Spleen (tissue), 11 donors: Measurements from ENCODE around the gene RPL4. TPM values are rescaled to one million over a fixed set of nuclear protein-coding genes. Genes with fewer than 3 reads are reported as not detected.
"Not testable (repeated sequence)": the region's sequence is repeated elsewhere in the genome, so short reads cannot be mapped to it uniquely, and the experiment has no call there.

ENCODE experiments used
- DNase-seq: peaks from one replicate; pipeline ENCODE4 v3.0.0-alpha.2; 2020
- H3K27ac ChIP-seq, 8 donors: fragments of 200-600 bp; sonication (generic) in 7 of 8; 1 replicate in 4 of 8; 2 replicates in 4 of 8; pipeline versions ENCODE4 v1.5.0 to v1.8.0; 2016 to 2021; ENCODE audit warnings: inconsistent platforms in 4 of 8, mild to moderate bottlenecking in 4 of 8, moderate library complexity in 1 of 8
- H3K27me3 ChIP-seq, 7 donors: fragments of 200-600 bp; sonication (generic) in 6 of 7; replicated peaks in 1 of 7; 1 replicate in 4 of 7; 2 replicates in 3 of 7; pipeline versions ENCODE4 v1.5.0 to v1.8.0; 2016 to 2021; ENCODE audit warnings: inconsistent platforms in 3 of 7, mild to moderate bottlenecking in 1 of 7
- H3K36me3 ChIP-seq, 6 donors: fragments of 200-600 bp; sonication (generic) in 5 of 6; 1 replicate in 4 of 6; 2 replicates in 2 of 6; pipeline versions ENCODE4 v1.5.0 to v1.8.0; 2016 to 2021; ENCODE audit warnings: inconsistent platforms in 2 of 6
- H3K4me1 ChIP-seq, 6 donors: fragments of 200-600 bp; sonication (generic) in 5 of 6; 1 replicate in 3 of 6; 2 replicates in 3 of 6; pipeline versions ENCODE4 v1.5.0 to v1.8.0; 2016 to 2021; ENCODE audit warnings: inconsistent platforms in 3 of 6
- H3K4me3 ChIP-seq, 8 donors: fragments of 200-600 bp; sonication (generic) in 7 of 8; 1 replicate in 4 of 8; 2 replicates in 4 of 8; pipeline versions ENCODE4 v1.5.0 to v1.8.0; 2016 to 2021; ENCODE audit warnings: inconsistent platforms in 4 of 8, mild to moderate bottlenecking in 4 of 8, moderate library complexity in 2 of 8
- H3K9me3 ChIP-seq, 8 donors: fragments of 200-600 bp; sonication (generic) in 7 of 8; 1 replicate in 4 of 8; 2 replicates in 4 of 8; pipeline versions ENCODE4 v1.5.0 to v1.8.0; 2016 to 2021; ENCODE audit warnings: inconsistent platforms in 4 of 8
- CTCF ChIP-seq, 11 experiments: fragments of 200-600 bp in 7 of 11; fragments of 450-650 bp in 4 of 11; sonication (generic) in 4 of 11; IDR thresholded peaks in 8 of 11; conservative IDR thresholded peaks in 3 of 11; 1 replicate in 7 of 11; 2 replicates in 4 of 11; pipeline versions ENCODE4 v1.4.0 to v1.8.0; 2016 to 2021; ENCODE audit warnings: antibody characterized with exemption in 11 of 11, inconsistent platforms in 4 of 11, mild to moderate bottlenecking in 1 of 11
- POLR2A ChIP-seq, 3 donors: fragments of 450-650 bp; IDR thresholded peaks; one replicate each; pipeline ENCODE4 v1.5.1; 2017; ENCODE audit warnings: antibody characterized with exemption in 3 of 3, mild to moderate bottlenecking in 1 of 3
- POLR2AphosphoS5 ChIP-seq, 3 donors: sonication (generic); formaldehyde crosslinking; IDR thresholded peaks; one replicate each; pipeline ENCODE4 v1.5.1; 2017; ENCODE audit warnings: antibody characterized with exemption in 3 of 3
- whole genome bisulfite sequencing, 5 donors: extraction: QIAGEN DNeasy Blood & Tissue Kit in 3 of 5; methylation state at CpG; one replicate each; pipeline versions ENCODE4 v1.1.5 to v1.1.7; 2013 to 2018; 5-methylcytosine and 5-hydroxymethylcytosine counted together
- intact Hi-C: fragments of 100-400 bp; cut with DNase I; formaldehyde crosslinking; loops from one replicate; pipeline ENCODE4 v1.15.0; 2023; ENCODE audit warnings: low total_unique reads
- polyA plus RNA-seq, 3 donors: library from polyadenylated mRNA; stranded (reverse); fragments of 200-250 nt; gene quantifications; one replicate each; pipeline ENCODE4 v1.2.1, GENCODE V29; 2013
- total RNA-seq, 7 donors: library from RNA; depleted of rRNA in 3 of 7; stranded (reverse); fragments of >200 nt in 3 of 7; fragmentation: NEBNext Ultra II Directional in 4 of 7; extraction: Animal tissue kit (Norgen Biotek cat#: 25700) in 4 of 7; gene quantifications; one replicate each; pipeline versions ENCODE4 v1.1.0 to v1.2.1, GENCODE V29; 2016 to 2021
- donor health status: healthy with polysubstance abuse.
- donor health status: DM: no; HTN: no; CAD: no; lungs with moderate emphysema.
- donor health status: DM: no; HTN: no; CAD: no.
- donor health status: Bipolar disorder and iron deficiency.
- donor health status: healthy.
- donor health status: DM: no; HTN: no; CAD: no.
- donor health status: DM: yes; HTN: yes; CAD: no.

RPL4 gene
- total and polyA plus RNA-seq, 10 donors, result 1,508 to 4,384 (median 3,367) TPM

- H3K27me3 ChIP-seq, result no peaks in the 10 kb centered on the region
- H3K27ac ChIP-seq, result no peak overlapping the region
- H3K36me3 ChIP-seq, result peaks cover 0 to 23% (median 0%) of the 10 kb centered on the region in 6 donors
- no peak overlapping the region for H3K4me3 ChIP-seq
- no peak for DNase-seq
- H3K4me1 ChIP-seq, result peaks cover 6 to 29% (median 18%) of the 10 kb centered on the region in 6 donors
- WGBS, 5 donors, result 85 to 95% (median 89%) methylated on average over 3 of the region's 3 CpGs
- intact Hi-C loops, result no loop called here
- no peaks in the 10 kb centered on the region for H3K9me3 ChIP-seq
- TF ChIP-seq POLR2AphosphoS5 (IDR thresholded peaks at IDR 0.05) (no peak), POLR2A (IDR thresholded peaks at IDR 0.05) (no peak)
These were observed 3.7 kb upstream of the RPL4 start for GRCh38 chr15:66508293-66508883.

DNA sequence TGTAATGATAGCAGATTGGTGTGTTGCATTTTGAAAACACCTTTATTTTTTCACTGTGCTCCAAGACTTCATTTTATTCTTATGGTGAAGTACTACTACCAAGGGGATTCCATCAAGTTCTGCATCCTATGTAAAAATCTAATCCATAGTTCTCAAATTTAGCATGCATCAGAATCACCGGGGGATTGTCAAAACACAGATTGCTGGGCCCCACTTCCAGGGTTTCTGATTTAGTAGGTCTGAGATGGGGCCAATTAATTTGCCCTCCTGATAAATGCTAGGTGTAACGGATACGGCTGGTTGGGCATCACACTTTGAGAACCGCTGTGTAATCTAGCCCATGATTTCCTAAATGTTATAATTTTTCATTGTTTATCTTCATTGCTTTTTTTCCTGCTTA is 1.2 kb upstream of the RPL4 start:
- intact Hi-C loops, result no loop called here
- no peaks in the 10 kb centered on the region for H3K9me3 ChIP-seq
- peaks cover 0 to 41% (median 23%) of the 10 kb centered on the region in 6 donors for H3K36me3 ChIP-seq
- no peaks in the 10 kb centered on the region for H3K27me3 ChIP-seq
- DNase-seq, result no peak
- H3K4me1 ChIP-seq, result peaks cover 19 to 54% (median 40%) of the 10 kb centered on the region in 6 donors
- TF ChIP-seq POLR2AphosphoS5 (IDR thresholded peaks at IDR 0.05) (no peak), POLR2A (IDR thresholded peaks at IDR 0.05) (no peak), CTCF (IDR thresholded peaks at IDR 0.05 in 8 of 11, conservative IDR thresholded peaks at IDR 0.05 in 3 of 11) (no peak)
- peak overlapping the region in 6 of 8 donors; percentile 87 to 97 (median 95) for H3K27ac ChIP-seq
- H3K4me3 ChIP-seq, result peak overlapping the region in 7 of 8 donors; percentile 79 to 99 (median 94)
- 22 to 53% (median 43%) methylated on average over 4 of the region's 4 CpGs for WGBS, 5 donors

- peak overlapping the region; percentile 87 to 97 (median 95) for H3K27ac ChIP-seq
- peaks cover 0 to 43% (median 27%) of the 10 kb centered on the region in 6 donors for H3K36me3 ChIP-seq
- H3K4me3 ChIP-seq, result peak overlapping the region; percentile 79 to 99 (median 94)
- intact Hi-C loops, result no loop called here
- TF ChIP-seq CTCF (IDR thresholded peaks at IDR 0.05 in 8 of 11, conservative IDR thresholded peaks at IDR 0.05 in 3 of 11) (no peak), POLR2A (IDR thresholded peaks at IDR 0.05) (no peak)
- DNase-seq, result no peak
- 0 to 1% (median 0%) methylated on average over 13 of the region's 13 CpGs for WGBS, 5 donors
- H3K4me1 ChIP-seq, result peaks cover 19 to 58% (median 40%) of the 10 kb centered on the region in 6 donors
- H3K9me3 ChIP-seq, result no peaks in the 10 kb centered on the region
- H3K27me3 ChIP-seq, result no peaks in the 10 kb centered on the region
These were observed 766 bp upstream of the RPL4 start for GRCh38 chr15:66505430-66505811.

GRCh38 chr15:66503780-66504562 is 684 bp downstream of the RPL4 start:
- H3K27ac ChIP-seq, result peak overlapping the region; percentile 87 to 97 (median 95)
- peak overlapping the region; percentile 79 to 99 (median 94) for H3K4me3 ChIP-seq
- intact Hi-C loops, result loop anchor here (5.0 kb wide), 1 partner anchor 117 kb away; the partner anchor contains the start of gene MAP2K1
- peaks cover 19 to 63% (median 41%) of the 10 kb centered on the region in 6 donors for H3K4me1 ChIP-seq
- no peaks in the 10 kb centered on the region for H3K9me3 ChIP-seq
- peaks cover 0 to 46% (median 41%) of the 10 kb centered on the region in 6 donors for H3K36me3 ChIP-seq
- no peak for DNase-seq
- 0 to 1% (median 0%) methylated on average over 12 of the region's 12 CpGs for WGBS, 5 donors
- TF ChIP-seq POLR2AphosphoS5 (IDR thresholded peaks at IDR 0.05) (no peak), POLR2A (IDR thresholded peaks at IDR 0.05) (no peak), CTCF (IDR thresholded peaks at IDR 0.05 in 8 of 11, conservative IDR thresholded peaks at IDR 0.05 in 3 of 11) (no peak)
- H3K27me3 ChIP-seq, result no peaks in the 10 kb centered on the region

DNA sequence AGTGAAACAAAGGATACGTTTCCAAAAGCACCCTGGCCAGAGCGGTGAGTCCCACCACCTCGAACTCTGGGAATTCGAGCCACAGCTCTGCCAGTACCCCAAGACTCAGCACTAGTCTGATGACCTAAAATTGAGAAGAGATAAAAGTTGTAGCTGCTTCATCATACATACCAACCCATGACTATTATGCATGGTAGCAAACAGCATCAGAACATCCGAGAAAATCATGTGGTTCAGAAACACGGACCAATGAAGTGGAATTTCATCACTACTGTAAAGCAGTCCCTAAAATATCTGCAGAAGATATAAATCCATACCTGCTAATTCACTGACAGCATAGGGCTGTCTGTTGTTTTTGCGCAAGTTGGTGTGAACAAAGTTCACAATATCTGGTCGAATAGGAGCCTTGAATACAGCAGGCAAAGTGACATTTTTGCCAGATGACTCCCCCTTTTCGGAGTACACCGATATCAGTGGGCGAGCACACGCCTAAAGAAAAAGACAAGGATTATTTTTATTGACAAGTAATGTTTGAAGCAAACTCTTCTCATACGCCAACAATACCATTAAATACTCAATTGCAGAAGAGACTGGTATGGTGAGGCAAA is 1.5 kb downstream of the RPL4 start:
- H3K36me3 ChIP-seq, result peaks cover 0 to 52% (median 50%) of the 10 kb centered on the region in 6 donors
- not testable (repeated sequence) for DNase-seq, H3K9me3 ChIP-seq, H3K27me3 ChIP-seq
- intact Hi-C loops, result loop anchor here (5.0 kb wide), 1 partner anchor 116 kb away; the partner anchor contains the start of gene MAP2K1
- H3K4me3 ChIP-seq, result peak overlapping the region; percentile 79 to 99 (median 94)
- peak overlapping the region in 6 of 8 donors; percentile 10 to 97 (median 94) for H3K27ac ChIP-seq
- H3K4me1 ChIP-seq, result peaks cover 19 to 71% (median 48%) of the 10 kb centered on the region in 6 donors
- 49 to 64% (median 54%) methylated on average over 13 of the region's 13 CpGs for WGBS, 5 donors
